NCI-H1048 (cell line): ENCODE results near the gene IL1A.

ENCODE experiments used
- DNase-seq: peaks from one replicate; lab custom pipeline; 2025; lab: John Stamatoyannopoulos, UW

Gene IL1A

GRCh38 chr2:112726487-112727190, 57.7 kb downstream of the IL1A start:
- peak; percentile 81 for DNase-seq

GRCh38 chr2:112725545-112726457, 58.5 kb downstream of the IL1A start:
- DNase-seq = no peak

GRCh38 chr2:112724591-112725525, 59.4 kb downstream of the IL1A start:
- DNase-seq = no peak

- DNase-seq = no peak
Measured at GRCh38 chr2:112723995-112724394, 60.3 kb downstream of the IL1A start.
